GM19324 (cell line): ENCODE data around the gene PALLD.

Source experiments
- ATAC-seq: cut with Tn5 transposase; IDR thresholded peaks from one replicate; pipeline ENCODE4 v1.9.1; 2021; ENCODE audit warnings: mild to moderate bottlenecking, moderate library complexity; ENCODE audit not compliant: unreplicated experiment, low FRiP score

Gene PALLD

DNA sequence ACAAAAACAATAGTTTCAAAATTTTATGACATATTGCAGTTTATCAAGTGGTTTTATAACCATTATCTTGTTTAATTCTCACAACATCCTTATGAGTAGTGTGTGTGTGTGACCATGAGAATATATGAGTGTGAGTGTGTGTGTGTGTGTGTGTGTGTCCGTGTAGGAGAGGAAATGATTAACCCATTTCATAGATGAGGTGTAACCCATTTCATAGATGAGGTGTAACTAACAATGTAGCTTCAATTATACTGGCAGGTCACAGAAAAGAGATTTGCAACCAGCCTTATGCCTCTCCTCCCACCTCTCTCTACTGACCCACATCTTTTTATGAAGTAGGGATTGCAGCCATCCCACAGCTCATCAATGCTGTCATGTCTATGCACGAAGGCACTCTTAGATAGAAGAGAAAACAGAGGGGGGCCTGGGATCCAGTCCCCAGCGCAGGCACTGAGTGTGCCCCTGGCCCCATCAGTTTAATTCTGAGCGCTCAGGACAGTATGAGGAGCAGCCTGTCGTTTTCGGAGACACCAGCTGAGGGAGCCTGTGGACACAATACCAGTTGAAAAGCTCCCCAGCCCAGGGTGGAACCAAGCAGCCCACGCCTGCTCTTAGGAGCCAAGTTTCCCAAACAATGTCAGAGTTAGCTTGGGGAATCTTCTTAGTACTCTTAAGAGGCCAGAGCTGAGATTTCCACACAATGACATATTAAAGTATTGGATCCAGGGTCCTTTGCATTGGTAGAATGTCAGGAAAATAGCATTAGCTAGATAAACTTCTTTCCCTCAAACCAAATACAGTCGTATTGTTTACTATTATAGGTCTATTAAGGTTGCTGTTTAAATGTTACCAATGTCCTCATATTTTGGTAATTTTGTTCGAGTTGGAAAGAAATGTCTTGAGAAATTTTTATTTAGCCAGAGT, 88.6 kb downstream of the PALLD start:
- peak; percentile 81 for ATAC-seq

DNA sequence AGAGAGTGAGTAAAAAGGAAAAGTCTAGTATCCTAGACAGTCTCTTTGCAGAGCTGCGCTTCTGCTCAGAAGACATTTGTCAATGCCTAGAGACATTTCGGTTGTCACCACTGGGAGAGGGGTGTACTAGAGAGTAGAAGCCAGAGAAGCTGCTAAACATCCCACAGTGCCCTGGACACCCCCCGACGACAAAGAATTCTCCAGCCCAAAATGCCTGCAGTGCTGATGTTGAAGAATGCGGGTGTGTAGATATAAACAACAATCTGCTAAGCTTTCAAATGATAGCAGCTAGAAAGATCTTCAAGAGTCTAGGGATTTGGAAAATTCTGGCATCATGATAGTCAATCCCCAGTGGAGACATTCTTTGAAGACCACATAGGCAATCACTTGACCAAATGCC, 90.1 kb downstream of the PALLD start:
- no peak for ATAC-seq

DNA sequence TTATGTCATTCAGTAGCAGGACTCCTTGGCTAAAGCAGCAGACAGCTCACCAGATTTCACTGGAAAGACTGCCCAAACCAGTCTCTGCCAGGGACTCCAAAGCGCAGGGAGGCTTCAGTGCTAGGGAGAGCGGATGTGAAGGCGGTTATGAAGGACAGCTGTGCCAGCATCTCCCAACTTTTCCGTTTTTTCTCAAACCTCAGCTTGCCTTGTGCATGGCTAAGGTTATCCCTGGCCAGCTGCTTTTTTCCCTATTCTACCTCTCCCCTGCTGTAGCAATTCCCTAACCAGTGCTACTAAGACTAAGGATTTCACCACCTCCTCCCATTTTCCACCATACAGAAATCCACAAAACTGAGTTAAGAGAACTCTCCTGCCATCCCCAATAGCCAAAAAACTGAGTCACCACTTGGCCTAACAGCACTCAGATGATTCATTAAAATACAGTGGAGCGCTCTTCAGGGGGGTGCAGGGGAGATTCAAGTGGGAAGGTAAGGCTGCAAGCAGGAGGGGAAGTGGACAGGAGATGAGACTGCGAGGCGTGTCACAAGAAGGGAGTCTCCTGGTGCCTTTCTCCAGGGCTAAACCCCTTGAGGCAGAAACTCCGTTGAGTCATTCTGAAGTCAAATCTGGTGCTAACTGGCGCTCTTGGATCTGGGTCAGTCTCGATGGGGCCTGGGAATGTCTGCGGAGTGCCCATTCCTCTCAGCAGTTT, 90.7 kb downstream of the PALLD start:
- ATAC-seq = no peak

DNA sequence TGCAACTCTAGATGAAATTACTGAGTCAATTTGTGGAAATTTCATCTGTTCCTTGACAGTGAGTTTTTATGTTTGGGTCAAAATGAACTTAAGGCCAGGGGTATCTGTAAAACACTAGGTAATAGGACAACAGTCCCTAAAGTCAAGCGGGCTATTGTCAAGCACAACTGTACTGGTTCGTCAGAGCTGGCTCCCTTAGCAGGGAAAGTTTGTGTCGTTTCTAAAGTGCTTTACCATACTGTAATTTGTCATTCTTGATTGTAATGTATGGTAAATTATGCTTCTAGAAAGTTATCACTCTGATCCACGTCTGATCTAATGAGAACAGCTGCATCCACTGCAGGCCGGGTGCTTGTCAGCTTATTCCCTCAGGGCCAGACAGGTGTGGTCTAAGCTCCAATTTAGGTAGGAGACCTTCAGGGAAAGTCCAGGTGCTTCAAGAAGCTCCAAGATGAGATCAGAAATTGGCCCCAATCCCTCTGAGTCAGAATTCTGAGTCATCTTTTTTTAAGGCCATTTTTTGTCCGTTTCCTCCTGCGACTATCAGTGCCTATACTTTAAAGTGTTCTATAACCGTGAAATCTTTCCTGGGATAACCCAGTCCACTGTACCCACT, 92.2 kb downstream of the PALLD start:
- no peak for ATAC-seq

DNA sequence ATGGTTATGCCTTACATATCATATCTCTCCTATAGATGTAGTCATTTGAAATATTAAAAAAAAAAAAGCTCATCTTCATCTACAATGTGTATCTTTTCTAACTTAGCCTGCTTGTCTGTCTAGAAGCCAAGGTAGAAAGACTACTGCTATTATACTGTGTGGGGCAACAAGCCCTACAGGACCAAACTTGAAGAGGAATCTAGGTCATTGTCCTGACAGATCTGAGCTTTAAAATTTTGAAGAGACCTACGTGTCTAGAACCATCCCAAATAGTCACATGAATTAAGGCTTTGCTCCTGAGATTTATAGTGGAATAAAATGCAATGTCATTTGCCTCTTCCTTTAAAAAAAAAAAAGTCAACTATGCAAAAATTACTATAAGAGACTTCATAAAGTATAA, 95.8 kb downstream of the PALLD start:
- no peak for ATAC-seq

DNA sequence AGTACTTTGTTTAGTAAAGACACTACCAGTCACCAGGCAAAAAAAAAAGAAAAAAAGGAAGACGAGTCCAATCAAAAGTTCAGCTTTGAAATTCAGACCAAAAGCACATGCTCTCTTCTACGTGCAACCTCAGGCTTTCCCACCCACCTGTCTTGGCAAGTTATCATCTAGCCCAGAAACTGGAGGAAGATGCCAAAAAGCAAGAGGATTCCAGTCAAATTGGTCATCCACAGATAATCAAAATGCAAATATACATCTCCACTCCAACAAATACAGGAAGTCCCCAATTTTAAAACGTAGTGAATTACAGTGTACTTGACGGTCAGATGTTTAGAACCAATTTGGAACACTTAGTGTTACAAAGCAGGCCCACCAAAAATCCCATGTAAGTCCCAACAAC, 96.5 kb downstream of the PALLD start:
- no peak for ATAC-seq

DNA sequence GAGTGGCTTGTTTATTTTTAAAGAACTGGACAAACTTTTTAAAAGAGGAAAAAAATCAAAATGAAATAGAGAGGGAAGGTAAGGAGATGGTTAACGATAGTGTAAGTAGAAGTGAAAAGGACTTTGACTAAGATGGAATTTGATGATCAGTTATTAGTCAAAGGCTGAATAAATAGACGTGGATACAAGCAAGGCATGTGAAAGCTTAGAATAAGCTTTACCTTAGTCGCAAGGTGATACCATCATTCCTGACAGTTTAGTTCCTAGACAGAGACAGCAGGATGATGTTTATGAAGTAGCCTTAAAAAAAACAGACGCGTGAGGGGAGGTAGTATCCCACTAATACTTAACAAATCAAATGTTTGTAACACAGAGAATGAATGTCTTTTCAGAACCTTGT, 97.3 kb downstream of the PALLD start:
- ATAC-seq = no peak

DNA sequence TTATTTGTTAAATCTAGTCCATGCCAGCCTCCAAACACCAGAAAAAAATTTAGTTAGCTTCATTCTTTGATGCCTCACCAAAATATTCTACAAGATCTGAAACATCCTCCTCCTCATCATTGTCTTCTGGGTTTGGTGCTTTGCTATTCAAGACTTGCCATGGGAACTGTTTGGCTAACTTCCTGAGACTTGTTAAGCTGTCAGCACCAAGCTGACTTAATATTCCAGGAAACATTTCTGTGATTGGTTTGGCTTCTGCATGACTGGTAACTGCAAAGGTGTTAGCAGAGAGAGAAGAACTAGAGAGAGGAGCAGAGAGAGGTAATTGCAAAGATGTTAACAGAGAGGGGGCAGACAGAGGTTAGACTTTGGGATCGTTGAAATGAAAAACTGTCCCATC, 101.3 kb downstream of the PALLD start:
- ATAC-seq = no peak

DNA sequence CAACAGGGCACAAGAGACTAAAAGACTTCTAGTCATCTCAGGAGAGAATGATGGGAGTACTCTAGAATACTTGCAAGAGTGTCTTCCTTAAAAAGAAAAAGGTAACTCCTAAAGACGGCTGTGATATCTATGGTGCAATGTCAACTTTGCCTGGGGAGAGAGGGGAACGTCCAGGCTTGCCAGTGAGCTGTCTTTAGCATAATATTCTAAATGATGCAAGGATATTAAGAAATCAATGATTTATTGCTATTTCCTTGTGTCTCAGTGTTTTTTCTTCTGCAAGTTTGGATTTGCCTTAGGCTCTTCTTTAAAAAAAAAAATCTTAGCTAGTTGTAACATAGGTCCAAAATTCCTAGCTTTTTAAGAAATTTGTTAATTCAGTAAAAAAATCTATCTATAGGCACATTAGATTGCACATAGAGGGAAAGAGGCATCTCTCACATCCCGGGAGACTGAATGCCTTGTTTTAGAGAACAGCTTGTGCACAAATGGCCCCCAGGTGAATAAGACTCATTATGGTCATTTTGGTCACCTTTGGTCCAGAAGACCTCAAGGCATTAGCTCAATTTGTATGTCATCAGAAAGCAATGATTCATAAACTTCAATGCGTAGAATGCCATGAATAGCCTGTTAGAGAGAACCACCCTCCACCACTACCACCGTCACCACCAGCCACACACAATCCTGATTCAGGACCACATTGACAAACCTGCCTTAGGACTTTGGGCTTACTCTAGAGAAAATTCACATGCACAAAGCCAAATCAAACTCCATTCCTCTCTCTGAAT, 104.1 kb downstream of the PALLD start:
- ATAC-seq = no peak

DNA sequence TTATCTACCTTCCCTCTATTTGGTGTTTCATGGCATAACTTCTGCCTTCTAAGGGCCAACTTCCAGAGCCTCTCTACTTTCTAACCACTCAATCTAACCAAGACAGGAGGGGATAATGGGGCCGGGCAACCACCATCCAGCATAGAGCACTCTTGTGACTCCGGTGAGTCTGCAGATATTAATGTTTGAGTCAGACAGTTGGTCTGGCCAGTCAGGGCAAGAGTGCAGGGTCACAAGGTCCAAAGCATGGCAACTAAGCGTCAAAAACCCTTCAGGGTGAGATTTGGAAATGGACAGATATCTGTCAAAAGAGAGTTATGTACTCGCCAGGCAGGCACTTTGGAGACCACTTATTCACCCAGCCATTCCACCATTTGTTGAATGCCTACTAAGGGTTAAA, 105.0 kb downstream of the PALLD start:
- ATAC-seq = no peak

DNA sequence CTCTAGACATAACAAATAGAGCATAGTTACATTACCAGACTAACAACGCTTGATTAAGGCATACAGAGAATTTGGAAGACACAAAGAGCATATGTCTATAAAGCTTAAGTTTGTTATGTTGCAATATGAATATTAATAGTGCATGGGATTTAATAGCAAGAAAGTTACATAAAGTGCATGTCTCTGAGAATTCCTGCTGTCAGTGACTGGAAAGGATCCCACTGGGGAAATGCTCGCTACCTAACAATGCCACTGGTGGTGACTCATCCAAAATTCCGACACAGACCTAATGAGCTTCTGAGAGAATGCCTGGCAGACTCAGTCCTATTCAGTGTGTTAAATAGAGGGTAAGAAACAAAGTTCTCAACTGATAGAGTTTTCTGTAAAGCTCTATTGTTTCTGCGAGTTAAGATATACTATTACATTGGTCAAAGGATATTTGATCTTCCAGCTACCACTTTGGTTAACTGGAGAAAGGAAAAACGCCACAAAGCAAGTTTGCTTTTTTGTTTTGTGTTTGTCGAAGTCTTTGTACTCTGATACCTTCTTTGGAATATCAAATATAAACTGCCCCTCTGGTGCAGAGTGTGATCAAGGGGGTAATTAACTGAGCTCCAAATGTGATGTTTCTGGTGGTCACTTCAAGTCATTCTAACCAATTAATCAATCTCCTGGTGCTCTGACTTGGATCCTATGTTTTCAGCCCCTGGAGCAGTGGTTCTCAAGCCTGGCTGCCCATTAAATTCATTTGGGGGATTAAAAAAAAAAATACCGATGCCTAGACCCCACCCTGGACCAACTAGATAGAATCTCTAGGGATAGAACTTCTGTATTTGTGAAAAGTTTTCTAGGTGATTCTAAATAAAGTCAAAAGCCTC, 107.9 kb downstream of the PALLD start:
- ATAC-seq = no peak

DNA sequence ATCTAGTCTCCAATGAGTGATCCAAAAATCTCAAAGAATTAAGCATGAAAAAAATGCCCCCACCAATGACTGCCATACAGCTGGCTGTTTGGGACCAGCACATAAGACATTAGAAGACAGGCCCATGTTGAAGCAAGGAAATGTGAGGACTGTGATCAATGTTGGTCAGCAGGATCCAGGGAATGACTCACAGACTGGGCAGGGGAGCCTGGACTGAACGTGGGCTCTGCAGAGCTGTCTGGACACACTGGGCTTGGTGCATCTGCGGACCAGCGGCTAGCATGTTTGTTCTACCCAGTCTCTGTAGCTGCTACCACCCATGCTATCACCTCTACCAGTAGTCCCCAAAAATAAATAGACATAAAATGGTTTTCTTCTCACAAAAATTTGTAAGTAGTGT, 108.6 kb downstream of the PALLD start:
- ATAC-seq = no peak

DNA sequence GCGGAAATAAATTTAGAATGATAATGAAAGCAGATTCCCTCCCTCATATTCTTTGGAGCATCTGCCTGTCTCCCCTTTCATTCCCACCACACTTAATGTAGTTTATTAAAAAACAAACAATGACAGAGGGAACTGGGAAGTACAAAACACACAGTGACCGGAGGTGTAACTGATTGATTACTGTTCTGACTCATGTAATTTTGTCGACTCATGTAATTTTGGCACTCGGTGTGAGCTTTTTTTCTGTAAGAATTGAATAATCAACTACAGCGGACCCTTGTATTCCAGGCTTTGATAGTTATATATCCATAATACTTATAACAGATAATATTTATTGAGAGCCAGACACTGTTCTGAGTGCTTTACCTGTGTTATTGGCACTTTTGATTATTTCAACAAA, 110.4 kb downstream of the PALLD start:
- ATAC-seq = no peak

DNA sequence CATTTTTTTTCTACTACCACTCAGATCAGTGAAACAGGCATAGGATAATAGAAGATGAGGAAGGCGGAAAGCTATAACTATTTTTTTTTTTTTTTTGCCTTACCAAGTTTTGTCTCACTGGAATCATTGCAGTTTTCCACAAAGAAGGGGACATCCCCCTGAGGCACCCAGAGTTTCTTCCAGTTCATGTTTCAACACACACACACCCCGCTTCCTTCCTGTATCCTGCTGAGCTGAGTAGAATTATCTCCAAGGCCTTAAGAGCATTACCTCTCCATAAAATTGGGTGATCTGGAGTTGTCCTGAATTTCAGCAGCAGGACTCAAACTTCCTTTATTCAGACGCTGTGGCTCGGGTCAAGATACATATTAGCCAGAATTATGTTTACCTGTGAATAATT, 111.9 kb downstream of the PALLD start:
- no peak for ATAC-seq

DNA sequence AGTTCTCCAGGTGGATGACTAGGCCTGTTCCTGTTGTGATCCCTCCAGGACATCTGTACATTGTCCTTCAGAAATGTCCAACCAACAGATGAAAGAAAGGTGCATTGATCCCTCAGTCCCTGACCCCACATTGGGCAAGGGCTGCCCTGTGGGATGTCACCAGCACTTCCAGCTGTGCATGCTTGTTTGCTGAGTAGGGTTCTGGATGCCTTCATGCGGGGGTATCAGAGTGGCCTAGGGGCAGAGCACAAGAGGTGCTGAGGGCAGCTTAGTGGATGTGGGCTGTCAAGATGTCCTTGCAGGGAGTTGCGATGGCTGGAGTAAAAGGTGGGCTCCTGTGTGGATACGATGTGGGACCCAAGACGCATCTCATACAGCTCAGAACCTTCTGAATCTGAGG, 112.5 kb downstream of the PALLD start:
- ATAC-seq = no peak

DNA sequence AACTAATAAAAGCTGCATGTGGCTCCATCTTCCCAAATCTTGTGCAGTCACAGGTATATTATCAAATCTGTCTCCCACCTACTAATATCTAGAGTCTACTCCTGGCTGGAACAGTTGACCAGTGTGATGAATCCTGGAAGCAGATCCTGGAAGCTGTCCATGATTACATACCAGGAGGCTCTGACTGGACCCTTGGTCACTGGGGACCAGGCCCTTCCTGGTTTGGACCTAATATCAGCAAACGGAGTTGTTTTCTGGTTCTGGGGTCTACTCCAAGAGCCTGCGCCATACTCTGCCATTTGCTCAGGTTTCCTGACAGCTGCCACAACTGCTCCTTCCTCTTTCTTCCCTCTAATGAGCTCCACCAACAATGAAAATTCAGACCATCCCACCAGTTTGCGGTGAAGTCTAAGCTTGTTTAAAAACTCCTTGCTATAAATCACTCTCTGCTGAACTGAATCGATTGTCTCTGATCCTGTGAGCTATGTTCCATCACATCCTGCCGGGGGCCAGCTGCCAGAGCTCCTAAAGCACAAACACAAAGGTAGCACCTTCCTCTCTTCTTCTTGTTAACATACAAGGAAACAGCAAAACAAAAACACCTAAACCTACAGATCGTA, 114.2 kb downstream of the PALLD start:
- no peak for ATAC-seq

DNA sequence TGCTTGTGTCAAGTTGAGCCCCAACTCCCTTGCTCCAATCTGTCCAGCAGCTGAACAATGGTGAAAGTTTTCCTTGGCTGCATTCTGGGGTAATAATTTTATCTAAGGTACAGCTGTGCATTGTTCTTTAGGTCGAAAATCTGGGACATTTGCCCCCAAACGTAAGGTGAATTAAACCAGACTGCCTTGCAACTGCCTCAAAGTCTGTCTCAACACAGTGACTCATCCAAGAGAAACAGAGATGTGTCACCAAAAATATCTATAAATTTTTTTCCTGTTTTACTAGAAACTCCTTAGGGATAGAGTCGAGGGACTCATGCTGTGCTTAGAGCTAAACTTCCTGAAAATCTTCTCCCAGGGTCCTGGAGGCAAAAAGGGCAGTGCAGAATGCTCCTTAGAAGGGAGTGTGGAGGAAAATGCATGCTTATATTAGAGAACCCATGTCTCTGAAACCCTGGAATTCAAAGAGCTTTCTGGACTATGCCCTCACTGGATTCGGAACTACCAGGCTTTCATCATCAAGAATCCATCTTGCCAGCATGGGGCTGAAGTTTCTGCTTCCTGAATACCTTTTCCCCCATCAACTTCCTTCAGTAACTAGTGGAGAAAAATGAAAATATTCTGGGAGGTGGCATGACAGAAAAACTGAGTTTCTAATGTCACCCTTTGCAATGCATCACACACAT, 115.7 kb downstream of the PALLD start:
- ATAC-seq = no peak

DNA sequence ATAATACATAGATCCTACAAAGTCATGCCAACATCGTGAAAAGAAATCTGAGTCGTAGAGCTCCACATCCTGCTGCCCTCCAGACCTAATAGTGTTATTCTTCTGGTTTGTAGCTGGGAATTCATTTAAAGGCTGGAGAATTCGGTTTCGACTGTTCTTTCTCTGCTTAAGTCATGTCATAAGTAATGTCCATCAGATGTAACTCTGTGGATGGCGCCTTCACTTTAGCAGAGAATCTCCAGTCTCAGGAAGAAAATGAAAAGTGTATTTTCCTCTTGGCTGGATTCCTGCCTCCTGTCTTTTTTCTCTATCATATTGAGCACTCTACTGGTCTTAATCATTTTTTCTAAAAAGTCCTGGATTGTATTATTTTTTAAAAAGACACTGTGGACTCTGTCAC, 117.0 kb downstream of the PALLD start:
- no peak for ATAC-seq
